ENCODE results near the gene DLGAP4.

Gene DLGAP4

DNA sequence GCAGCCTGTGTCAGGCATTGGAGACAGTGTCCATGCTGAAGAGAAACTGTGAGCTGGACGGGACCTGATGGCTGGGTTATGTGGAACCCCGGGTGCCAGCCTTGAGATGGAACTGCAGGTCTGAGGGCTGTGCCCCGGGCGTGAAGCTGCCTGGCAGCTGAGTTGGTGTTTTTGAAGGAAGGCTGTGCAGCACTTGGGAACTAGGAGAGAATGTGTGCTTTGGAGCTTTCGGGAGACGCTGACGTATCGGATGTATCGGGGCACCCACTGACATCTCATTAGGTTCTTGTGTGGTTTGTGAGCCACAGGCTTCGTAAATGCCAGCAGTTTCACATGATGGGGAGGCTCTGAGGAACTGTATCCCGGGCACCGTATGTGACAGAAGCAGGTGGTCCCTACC, 2.2 kb downstream of the DLGAP4 start:
- no peak for DNase-seq

DNA sequence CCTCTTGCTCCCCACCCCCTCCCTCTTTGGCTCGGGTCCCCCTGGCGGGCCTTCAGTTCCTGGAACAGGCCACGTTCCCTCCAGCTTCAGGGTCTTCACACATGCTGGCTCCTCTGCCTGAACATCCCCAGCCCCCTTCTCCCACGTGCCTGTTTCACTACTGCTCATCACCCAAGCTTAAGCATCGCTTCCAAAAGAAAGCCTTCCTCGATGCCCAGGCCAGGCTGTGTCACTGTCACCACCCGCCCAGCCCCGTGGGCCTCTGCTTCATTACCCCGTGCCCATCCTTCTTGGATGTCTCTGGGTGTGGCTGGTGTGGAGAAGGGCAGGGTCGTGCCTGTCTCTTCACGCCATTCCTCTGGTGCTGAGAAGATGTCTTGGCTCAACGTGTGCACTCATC, 2.8 kb downstream of the DLGAP4 start:
- DNase-seq = no peak

- no peak for DNase-seq
Measured at GRCh38 chr20:36309643-36310042, 3.5 kb downstream of the DLGAP4 start.

DNA sequence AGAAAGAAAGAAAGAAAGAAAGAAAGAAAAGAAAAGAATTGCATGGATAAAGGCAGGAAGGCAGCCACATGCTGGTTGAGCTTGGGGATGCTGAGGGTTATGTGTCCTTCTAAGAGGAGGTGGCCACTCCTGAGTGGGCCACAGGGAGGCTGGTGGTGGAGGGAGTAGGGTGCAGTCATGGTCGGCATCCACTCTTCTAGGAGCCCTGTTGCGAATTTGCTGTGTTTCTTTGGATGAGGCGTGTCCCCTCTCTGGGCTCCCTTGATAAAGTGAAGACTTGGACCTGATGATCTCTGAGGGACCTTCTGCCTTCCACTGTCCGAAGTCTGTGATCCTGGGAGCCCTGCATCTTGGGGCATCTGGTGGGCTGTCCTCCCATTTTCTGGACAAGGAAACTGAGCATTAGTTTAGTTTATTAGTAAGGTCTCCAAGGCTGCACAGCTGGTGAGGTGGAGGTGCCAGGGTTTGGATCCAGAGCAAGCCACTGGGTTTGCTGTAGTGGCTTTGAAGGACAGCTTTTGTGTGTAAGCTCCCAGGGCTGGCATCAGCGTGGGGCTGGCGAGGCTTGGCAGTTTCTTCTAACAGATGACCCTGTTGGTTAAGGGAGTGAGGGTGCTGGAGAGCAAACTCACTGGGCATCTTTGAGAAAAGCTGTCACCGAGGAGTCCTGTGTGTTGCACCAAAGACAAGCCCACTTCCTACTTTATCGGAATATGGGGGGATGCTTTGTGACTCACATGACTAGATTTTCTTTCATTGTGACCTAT, 4.3 kb downstream of the DLGAP4 start:
- no peak for DNase-seq

GRCh38 chr20:36311141-36311853, 5.2 kb downstream of the DLGAP4 start:
- no peak for DNase-seq

- DNase-seq = no peak
Measured at GRCh38 chr20:36311854-36312723, 6.0 kb downstream of the DLGAP4 start.

DNA sequence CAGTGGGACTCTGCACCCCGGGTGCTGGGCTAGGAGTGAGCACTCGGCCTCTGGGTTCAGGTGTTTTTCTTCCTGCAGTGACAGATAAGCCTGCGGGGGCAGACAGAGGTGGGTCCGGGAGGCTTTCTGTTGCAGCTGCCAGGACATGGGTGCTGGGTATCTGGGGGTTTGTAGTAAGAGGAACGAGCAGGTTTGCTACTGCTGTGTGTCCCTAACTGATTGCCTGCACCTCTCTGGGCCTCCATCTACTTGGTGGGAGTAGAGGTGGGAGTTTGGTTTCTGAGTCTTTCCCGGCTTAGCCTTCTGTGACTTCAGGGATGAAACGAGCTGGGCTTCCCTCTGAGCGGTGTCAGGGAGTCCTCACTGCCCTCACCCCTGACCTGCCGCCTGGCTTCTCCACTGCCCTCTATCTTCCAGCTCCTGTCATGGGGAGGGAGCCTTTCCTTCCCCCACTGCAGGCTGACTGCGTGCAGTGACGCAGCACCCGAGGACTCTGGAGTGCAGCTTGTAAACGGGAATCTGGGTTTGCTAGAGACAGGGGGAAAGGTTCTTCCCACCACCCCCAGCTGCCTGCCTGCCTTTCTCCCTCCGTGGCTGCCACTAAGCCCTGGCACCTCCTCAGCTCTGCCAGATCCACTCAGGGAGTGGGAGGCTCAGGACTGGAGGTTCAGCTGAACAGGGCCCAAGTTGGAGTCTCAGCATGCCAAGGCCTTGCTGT, 6.7 kb downstream of the DLGAP4 start:
- DNase-seq = no peak

DNA sequence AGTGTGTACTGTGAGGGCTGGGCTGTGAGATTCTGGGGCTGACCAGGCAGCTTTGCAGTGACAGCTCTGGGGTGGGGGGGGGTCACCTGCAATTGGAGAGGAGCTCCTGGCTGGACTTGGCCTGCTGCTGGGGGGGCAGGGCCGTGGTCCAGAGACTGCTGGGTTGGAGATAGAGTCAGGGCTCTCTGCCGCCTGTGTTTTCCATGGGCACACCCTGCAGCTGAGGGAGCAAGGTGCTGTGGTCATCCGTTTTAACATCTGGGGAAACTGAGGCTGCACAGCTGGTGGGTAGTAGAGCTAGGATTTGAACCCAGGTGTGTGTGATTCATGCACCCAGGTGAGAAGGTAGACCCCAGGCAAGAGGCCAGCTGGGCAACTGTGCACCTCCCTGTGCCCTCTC, 7.3 kb downstream of the DLGAP4 start:
- DNase-seq = no peak

DNA sequence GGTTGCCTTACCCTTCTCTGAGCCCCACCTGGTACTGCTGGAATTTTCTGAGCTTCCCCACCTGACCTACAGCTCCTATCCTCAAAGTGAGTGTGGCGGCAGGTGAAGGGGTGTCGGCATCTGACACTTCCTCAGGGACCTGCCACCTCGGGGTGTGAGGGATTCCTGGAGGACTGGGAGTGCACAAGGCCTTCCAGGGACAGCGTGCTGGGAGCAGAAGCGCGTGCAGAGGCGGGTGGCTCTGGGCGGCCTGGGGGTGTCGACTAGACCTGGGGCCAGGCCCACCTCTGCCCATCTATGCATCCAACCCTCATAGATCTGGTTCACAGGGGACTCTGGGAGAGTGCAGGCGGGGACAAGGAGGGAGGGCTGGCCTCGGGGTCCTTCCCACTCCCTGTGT, 7.8 kb downstream of the DLGAP4 start:
- no peak for DNase-seq

- DNase-seq = no peak
Measured at GRCh38 chr20:36314734-36315544, 8.8 kb downstream of the DLGAP4 start.

DNA sequence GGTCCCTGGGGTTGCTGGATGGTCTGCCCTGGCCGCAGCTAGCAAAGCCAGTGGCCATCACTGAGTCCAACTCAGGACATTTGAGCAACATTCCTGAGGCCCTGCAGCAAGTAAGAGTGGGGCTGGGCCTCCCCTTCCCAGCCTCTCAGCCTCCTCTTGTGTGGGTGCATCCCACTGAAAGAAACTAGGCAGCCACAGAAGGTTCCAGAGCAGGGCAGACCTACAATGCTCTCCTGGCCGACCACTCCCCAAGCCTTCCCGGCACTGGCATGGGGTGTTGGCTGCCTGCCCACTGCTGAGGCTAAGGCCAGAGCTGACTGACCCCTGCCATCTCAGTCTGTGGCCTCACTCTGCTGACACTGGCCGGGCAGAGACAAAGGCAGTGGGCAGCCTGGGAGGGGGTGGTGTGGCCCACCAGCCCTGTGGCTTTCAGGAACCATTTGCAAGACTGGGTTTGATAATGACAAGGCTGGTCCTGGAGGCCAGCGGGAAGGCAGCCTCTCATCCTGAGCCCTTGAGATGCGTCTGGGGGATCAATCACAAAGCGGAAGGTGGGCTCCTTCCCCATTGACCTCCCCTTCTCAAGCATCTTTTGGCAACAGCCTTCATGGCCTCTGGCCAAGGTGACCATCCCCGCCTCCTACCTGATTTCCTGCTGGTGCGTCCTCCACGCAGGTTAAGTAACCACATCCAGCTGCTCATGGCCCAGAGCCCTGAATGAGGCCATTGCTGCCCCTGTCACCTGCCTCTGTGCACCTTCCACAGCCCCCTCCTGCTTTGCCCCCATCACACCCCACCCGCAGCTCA, 9.6 kb downstream of the DLGAP4 start:
- DNase-seq = no peak

GRCh38 chr20:36317675-36318074, 11.5 kb downstream of the DLGAP4 start:
- DNase-seq = no peak

DNA sequence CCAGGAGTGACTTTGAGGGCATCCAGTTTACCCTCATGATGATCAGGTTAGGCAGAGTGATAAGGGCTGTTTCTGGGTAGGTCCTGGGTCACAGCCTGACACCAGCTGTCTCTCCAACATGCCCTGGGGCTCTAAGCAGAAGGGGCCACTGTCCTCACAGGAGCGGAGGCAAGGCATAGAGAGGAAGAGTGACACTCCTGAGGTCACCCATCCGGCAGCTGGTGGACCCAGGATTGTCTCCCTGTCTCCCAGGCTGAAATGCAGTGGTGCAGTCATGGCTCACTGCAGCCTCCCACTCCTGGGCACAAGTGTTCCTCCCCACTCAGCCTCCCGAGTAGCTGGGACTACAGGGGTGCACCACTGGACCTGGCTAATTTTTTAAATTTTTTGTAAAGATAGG, 12.0 kb downstream of the DLGAP4 start:
- no peak for DNase-seq

GRCh38 chr20:36319356-36320260, 13.5 kb downstream of the DLGAP4 start:
- no peak for DNase-seq

DNA sequence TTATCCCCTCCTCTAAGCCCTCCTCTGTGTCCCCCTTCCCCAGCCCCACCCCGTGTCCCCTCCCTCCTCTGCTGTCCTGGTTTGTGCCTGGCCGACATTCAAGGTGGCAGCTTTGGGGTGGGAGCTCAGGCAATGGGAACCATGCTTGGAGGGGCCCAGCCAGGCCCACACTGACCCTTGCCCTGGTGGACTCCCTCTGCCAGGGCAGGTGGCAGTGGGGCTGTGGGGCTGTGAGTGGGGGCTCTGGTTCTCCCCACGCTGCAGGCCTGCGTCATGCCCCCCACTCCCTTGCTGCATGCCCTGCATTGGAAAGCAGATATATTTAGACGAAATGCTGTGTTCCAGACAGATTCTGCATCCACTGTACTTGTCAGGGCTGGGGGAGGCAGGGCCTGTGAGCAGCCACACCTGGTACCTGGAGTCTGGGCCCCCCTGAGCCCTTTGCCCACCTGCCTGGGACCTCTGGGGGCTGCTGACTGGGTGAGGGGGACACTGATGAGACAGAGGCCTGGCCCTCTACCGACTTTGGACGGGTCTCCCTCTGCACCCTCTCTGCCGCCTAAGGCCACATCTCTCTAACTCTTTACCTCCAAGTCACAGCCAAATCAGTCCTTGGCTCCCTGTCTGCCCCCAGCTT, 14.2 kb downstream of the DLGAP4 start:
- no peak for DNase-seq

- DNase-seq = no peak
Measured at GRCh38 chr20:36320898-36321695, 15.0 kb downstream of the DLGAP4 start.

- DNase-seq = no peak
Measured at GRCh38 chr20:36322131-36322530, 16.0 kb downstream of the DLGAP4 start.

DNA sequence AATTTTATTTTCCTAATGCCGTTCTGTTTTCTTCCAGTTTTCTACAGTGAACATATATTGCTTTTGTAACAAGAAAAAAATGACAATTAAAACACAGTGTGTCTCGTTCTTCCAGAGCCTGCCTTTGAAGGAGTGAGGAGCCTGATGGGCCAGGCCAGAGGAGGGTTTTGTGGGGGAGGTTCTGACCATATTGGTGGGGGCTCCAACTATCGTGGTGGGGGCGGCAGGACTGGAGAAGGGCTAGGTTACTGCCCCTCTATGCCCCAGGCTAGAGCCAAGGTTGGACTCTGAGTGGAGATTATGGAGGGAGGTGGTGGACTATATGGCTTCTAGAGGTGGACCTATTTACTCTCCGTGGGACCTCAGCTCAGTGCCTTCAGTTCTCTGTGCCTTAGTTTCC, 24.0 kb downstream of the DLGAP4 start:
- DNase-seq = no peak

All from C1 segment of cervical spinal cord (tissue), 14 donors.